DMS114 treated with DMSO at 0.1 percent for 48 hours (cell line): ENCODE results near the gene RBP3.
"Not testable (repeated sequence)": the region's sequence is repeated elsewhere in the genome, so short reads cannot be mapped to it uniquely, and the experiment has no call there.

Source experiments
- DNase-seq: peaks from one replicate; lab custom pipeline; 2025; ENCODE audit not compliant: unreplicated experiment; lab: John Stamatoyannopoulos, UW

Gene RBP3

GRCh38 chr10:47371629-47372485 lies 23.7 kb downstream of the RBP3 start:
- DNase-seq, result no peak

DNA sequence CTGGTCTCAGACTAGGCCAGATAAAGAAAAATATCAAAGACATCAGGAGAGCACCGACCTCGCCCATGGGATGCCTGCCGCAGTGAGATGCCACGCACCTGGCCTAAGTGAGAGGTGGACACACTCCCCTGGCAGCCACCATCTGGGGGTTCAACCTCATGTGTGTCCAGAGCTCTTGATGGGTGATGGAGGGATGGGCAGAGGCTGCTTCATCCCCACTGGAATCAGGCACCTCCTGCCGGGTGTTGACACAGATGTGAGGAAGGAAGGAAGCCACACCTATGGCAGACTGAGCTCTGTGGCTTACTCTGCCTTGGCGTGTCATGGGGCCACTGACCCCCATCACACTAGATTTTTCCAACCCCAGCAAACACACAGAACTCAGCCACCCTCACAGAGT lies 24.6 kb downstream of the RBP3 start:
- no peak for DNase-seq

DNA sequence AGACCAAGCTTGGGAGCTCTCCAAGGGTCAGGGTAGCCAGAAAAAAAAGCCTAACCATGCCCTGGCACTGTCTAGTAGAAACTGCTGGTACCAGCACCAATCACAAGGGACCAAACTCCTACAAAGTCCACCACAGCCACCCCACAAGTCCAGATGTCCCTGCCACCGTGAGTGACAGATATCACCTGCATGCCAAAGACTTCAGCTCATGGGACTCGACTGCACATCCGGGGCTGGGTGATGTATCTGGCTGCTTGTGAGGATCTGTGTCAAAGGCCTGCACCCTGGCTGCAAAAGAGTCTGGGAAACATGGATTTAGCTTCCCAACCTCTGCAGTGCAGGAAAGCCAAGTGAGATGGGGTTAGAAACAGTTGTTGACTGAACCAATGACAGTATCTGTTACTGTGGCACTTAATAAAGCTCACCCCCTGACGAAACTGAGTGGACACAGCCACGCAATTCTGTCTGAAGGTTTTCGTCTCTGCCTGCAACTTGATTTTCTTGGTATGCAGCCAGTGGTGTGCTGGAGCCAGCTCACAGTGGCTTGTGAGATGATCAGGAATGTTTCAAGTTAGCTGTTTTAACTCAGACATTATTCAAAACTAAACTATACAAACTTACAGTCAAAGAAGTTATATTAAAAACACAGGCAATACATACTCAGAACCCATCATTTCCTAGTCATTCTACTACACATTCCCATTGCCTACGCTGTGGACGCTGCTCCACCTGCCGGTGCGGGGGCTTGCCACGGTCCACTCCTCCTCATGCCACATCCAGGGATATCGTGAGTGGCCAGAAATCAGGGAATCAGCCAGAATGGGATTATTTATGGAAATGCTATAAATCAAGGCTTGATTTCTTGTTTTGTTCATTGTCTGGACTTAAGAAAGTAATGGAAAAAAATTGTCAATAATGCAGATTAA lies 26.7 kb downstream of the RBP3 start:
- no peak for DNase-seq

- DNase-seq, result no peak
These were observed 28.5 kb downstream of the RBP3 start for GRCh38 chr10:47376522-47377220.

DNA sequence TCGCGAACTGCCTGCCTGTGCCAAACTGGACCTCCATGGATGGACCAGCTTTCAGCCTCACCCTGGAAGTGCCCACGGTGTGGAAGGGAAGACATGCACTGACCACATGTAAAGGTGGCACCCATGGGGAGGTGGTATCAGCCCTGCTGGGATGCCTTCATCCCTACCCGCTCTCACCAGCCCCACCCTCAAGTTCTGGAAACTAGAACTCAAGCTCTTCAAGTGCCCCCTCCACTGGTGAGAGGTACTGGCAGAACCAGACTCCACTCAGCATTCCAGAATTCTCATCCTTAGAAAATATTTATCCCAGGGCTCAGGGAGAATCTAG lies 30.0 kb downstream of the RBP3 start:
- no peak for DNase-seq

- DNase-seq, result no peak
These were observed 30.7 kb downstream of the RBP3 start for GRCh38 chr10:47378606-47379444.

DNA sequence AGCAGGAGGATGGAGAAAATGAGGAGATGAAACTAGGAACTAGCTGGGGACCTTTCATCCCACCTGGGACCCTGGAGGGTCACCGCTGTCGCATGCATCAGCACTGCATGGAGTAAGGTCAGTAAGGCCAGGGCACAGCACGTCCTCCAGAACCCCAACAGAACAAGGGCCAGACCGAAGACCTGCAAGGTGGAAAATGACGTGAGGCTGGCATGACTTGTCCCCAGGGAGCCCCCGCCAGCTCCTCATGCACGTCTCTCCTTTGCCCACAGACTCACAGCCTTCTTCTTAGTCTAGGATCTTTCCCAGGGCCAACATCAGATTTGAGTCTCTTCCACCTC lies 31.3 kb downstream of the RBP3 start:
- DNase-seq, result no peak

GRCh38 chr10:47379901-47380300 lies 31.7 kb downstream of the RBP3 start:
- DNase-seq, result no peak

DNA sequence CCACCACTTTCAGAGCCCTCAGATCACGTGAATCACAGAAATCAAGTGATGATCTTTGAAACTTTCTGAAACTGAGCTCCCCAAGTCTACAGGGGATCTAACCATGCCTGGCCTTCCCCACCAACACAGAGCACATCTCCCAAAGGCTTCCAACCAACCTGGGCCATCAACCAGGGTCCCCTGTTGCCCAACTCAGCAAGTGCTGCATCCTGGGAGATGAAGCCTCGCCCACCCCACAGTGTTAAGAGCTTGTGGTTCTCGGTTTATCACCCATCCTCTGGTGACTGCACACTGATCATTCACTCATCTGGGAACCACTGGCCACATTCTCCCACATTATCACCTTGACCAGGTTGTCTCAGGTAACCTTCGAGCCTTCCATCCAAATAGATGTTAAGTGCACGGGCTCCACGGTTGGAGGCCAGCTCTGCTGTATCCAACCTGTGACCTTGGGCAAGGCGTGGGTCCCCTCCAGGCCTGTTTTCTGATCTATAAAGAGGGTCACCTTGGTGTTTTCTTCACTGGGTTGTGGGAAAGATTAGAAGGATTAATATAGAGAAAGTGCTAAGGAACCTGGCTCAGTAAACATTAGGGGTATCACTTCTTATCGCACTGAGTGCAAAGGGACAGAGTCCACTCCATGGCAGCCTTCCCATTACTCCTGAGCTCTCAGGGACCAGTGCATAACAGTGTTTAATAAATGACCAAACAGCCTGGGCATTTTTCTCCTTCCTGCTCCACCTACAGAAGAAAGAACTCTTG lies 32.4 kb downstream of the RBP3 start:
- DNase-seq, result no peak

GRCh38 chr10:47381103-47381395 lies 32.9 kb downstream of the RBP3 start:
- DNase-seq, result no peak

- no peak for DNase-seq
These were observed 33.5 kb downstream of the RBP3 start for GRCh38 chr10:47381427-47382379.

DNA sequence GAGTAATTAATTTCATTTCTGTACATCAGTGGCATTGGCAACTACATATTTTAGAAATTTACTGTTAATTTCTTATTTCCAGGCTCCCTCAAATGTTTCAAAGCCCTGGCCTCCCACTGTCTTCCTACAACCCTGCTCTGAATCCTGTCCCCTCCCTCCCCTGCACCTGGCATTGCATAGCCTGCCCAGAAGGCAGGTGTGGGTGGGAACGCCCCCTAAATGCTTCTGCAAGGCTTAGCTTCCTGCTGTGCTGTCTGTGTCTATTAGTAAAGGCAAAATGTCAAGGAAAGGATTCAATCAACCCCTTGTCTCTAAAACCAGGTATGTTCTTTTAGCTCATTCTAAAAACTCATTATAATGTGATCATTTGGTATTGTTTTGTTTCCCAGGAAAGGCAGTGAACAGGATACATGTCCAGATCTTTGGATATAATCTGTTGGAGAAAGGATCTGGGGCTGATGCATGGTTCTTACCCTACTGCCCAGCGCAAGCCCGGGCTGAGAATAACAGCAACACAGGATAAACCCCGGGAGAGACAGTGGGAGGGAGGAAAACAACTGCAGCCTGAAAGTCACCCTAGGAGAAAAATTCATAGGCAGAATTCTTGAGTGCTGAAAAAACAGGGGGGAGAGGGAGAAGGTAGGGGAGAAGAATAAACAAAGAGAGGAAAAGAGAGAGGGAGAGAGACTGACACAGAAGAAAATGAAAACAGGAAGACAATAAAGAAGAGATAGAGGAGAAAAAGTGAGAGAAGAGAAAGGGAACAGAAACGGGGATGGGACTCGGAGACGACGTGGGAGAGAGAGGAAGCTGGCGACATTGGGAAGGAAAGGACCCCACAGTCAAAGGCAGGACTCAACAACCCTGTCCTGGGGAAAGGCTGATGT lies 35.3 kb downstream of the RBP3 start:
- peak; percentile 49 for DNase-seq

GRCh38 chr10:47384148-47384921 lies 36.2 kb downstream of the RBP3 start, which contains the start of gene ZNF488:
TSS of gene ZNF488 (minus strand) at chr10:47384293. CDS start at chr10:47368829, 15,464 bp downstream.
- DNase-seq, result peak; percentile 49

DNA sequence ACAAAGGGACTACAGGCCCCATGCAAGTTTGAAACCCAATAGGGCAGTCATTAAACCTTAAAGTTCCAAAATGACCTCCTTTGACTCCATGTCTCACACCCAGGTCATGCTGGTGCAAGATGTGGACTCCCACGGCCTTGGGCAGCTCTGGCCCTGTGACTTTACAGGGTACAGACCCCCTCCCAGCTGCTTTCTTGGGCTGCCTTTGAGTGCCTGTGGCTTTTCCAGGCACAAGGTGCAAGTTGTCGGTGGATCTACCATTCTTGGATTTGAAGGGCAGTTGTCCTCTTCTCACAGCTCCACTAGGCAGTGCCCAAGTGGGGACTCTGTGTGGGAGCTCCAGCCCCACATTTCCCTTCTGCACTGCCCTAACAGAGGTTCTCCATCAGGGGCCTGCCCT lies 37.9 kb downstream of the RBP3 start:
- DNase-seq, result not testable (repeated sequence)

- DNase-seq, result no peak
These were observed 40.7 kb downstream of the RBP3 start for GRCh38 chr10:47388879-47389278.

- no peak for DNase-seq
These were observed 41.5 kb downstream of the RBP3 start for GRCh38 chr10:47389619-47390018.

DNA sequence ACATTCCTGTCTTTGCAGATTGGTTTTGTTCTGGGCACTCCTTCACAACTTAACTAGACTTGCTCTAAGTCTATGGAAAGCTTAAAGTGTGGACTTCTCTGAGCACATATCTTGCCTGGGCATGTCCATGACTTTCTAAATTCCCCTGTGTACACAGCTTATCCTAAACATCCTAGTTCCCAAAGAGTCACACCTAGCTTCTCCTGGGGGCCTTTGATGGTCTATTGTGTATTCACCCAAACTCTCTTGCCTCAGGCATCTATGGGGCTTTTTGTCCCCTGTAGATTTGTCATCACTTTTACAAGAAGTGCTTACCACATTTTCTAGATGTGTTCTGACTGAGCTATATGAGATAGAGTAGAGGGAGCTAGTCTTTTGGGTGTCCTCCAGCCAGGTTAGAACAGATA lies 48.2 kb downstream of the RBP3 start:
- no peak for DNase-seq
